Activated T-helper 2 cell treated with anti-CD3 and anti-CD28 coated beads, Interferon-gamma antibody, Interleukin-2, Interleukin-4, amounts not matched to agents 10 μg/mL and 5 μg/mL and 100 μg/mL, durations not matched to agents 14 hours and 24 hours and 36 hours (primary cell): ENCODE results near the gene CERK. TPM values are rescaled to one million over a fixed set of nuclear protein-coding genes. Genes with fewer than 3 reads are reported as not detected.

Experiments
- DNase-seq: peaks from one replicate; pipeline ENCODE4 v3.0.0; 2021; ENCODE audit warnings: low spot score
- H3K27ac Mint-ChIP-seq: one replicate; pipeline ENCODE4 v1.8.0; 2021; ENCODE audit warnings: mixed read lengths
- H3K27me3 Mint-ChIP-seq: one replicate; pipeline ENCODE4 v1.8.0; 2021; ENCODE audit warnings: low read depth, mixed read lengths
- H3K36me3 Mint-ChIP-seq: one replicate; pipeline ENCODE4 v1.8.0; 2021; ENCODE audit warnings: low read depth, mixed read lengths
- H3K4me1 Mint-ChIP-seq: one replicate; pipeline ENCODE4 v1.8.0; 2021; ENCODE audit warnings: low read depth, mixed read lengths
- H3K4me3 Mint-ChIP-seq: one replicate; pipeline ENCODE4 v1.8.0; 2021; ENCODE audit warnings: low read depth, mild to moderate bottlenecking, moderate library complexity, mixed read lengths
- H3K9me3 Mint-ChIP-seq: one replicate; pipeline ENCODE4 v1.8.0; 2021; ENCODE audit warnings: mixed read lengths
- intact Hi-C: fragments of 100-400 bp; cut with micrococcal nuclease; formaldehyde crosslinking; loops from one replicate; pipeline ENCODE4 v1.15.1; 2023
- total RNA-seq: library from RNA; stranded (reverse); gene quantifications from 2 replicates; pipeline ENCODE4 v1.2.3, GENCODE V29; 2022

Gene CERK
- total RNA-seq, 1 donor from 2014 or later: 62.8 TPM

DNA sequence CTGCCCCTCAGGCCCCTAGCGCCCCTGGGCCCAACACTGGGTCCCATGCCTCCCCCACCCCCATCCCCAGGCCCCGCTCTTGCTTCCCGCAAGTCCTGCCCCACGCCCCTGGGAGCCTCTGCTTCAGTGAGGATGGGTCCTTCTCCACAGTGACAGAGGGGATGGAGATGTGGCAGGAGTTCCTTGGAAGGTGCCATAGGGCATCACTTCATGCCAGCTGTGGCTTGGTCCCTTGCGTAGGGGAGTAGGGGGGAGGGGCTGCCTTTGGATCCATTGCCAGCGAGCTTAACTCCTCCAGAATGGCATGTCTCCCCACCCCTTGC is 14.9 kb upstream of the CERK start:
- Mint-ChIP-seq H3K27me3 (no peaks in the 10 kb centered on the region), H3K4me1 (peaks cover 26% of the 10 kb centered on the region), H3K4me3 (no peak overlapping the region), H3K27ac (no peak overlapping the region), H3K36me3 (peaks cover 9% of the 10 kb centered on the region), H3K9me3 (peaks cover 11% of the 10 kb centered on the region)
- intact Hi-C loops: no loop called here
- no peak for DNase-seq

DNA sequence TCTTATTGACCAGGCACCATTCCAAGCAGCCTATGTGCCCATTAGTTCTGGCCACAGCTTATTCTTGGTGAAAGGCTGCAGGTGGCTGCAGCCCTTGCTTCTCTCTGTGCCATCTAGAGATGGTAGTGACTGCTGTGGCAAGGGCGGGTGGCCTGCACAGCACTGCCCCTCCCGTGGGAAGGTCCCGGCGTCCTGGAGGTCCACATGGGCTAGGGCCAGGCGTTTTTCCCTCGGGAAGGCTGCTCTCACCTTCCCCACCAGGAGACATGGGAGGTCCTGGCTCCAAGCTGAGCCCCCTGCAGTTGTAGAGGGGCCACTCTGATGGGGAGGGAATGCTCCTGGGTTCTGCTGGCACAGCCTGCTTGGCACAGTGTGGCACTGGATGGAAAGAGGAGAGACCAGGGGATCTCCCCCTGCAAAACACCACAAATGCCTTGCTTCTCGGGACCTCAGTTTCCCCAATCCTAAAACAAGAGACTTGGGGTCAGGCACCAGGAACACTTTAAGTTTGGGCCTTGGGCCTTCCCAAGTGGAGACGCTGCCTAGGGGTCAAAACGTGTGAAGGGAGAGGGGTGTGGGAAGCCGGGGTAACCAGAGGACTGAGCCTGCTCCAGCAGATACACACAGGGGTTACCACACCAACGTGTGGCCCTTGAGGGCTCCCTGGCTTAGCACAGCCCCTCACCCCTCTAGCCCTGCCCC is 14.4 kb upstream of the CERK start:
- Mint-ChIP-seq H3K36me3 (peaks cover 9% of the 10 kb centered on the region), H3K27ac (no peak overlapping the region), H3K9me3 (peaks cover 11% of the 10 kb centered on the region), H3K27me3 (no peaks in the 10 kb centered on the region), H3K4me3 (no peak overlapping the region), H3K4me1 (peaks cover 26% of the 10 kb centered on the region)
- DNase-seq: no peak
- intact Hi-C loops: no loop called here

DNA sequence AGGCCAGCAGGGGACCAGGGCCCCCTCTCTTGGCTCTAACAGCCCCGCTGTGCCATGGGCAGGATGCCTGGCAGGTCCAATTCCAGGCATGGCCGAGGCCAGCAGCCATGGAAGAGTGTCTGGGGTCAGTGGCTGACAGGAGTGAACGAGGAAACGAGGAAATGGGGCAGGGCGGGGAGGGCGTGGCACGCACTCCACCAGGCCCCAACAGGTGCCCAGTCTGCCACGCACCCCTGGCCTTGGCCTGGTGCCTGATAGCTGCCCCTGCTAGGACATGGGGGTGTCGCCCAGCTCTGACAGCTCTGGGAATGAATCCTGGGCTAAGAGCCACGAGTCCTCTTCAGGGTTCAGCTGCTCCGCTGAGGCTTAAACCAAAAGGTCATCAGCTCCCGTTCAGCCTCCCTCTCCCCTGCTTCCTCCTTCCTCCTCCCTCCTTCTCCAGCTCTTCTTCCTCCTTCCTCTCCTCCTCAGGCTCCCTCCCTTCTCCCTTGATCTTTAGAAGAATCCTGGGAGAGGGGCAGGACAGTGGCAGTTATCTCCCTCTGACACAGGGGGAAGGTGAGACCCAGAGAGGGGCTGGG is 12.9 kb upstream of the CERK start:
- no peaks in the 10 kb centered on the region for H3K27me3 Mint-ChIP-seq
- intact Hi-C loops: no loop called here
- no peak for DNase-seq
- no peak overlapping the region for H3K4me3 Mint-ChIP-seq
- H3K9me3 Mint-ChIP-seq: peaks cover 2% of the 10 kb centered on the region
- H3K27ac Mint-ChIP-seq: peak overlapping the region; percentile 2
- no peaks in the 10 kb centered on the region for H3K36me3 Mint-ChIP-seq
- peaks cover 23% of the 10 kb centered on the region for H3K4me1 Mint-ChIP-seq

DNA sequence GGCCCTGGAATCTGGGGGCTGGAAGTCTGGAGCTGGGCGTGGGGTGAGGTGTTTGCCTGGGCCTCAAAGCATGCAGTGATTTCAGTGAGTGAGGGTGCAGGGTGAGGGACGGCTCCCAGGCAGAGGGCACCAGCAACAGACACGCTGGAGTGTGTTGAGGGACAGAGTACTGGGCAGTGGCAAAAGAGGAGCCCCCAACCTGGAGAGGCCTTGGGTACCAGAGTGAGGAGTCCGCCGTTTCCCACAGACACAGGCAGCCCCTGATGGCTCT is 12.4 kb upstream of the CERK start:
- intact Hi-C loops: no loop called here
- H3K4me1 Mint-ChIP-seq: peaks cover 23% of the 10 kb centered on the region
- peak overlapping the region; percentile 85 for H3K27ac Mint-ChIP-seq
- H3K9me3 Mint-ChIP-seq: no peaks in the 10 kb centered on the region
- H3K27me3 Mint-ChIP-seq: no peaks in the 10 kb centered on the region
- no peak overlapping the region for H3K4me3 Mint-ChIP-seq
- DNase-seq: no peak
- H3K36me3 Mint-ChIP-seq: no peaks in the 10 kb centered on the region

GRCh38 chr22:46749682-46750529 is 11.9 kb upstream of the CERK start:
- H3K4me3 Mint-ChIP-seq: peak overlapping the region; percentile 10
- H3K36me3 Mint-ChIP-seq: no peaks in the 10 kb centered on the region
- H3K9me3 Mint-ChIP-seq: no peaks in the 10 kb centered on the region
- DNase-seq: no peak
- H3K27ac Mint-ChIP-seq: peak overlapping the region; percentile 85
- intact Hi-C loops: no loop called here
- H3K27me3 Mint-ChIP-seq: no peaks in the 10 kb centered on the region
- peaks cover 23% of the 10 kb centered on the region for H3K4me1 Mint-ChIP-seq

- Mint-ChIP-seq H3K27me3 (no peaks in the 10 kb centered on the region), H3K27ac (peak overlapping the region; percentile 85), H3K36me3 (no peaks in the 10 kb centered on the region), H3K4me1 (peaks cover 20% of the 10 kb centered on the region), H3K4me3 (peak overlapping the region; percentile 13), H3K9me3 (no peaks in the 10 kb centered on the region)
- no peak for DNase-seq
- intact Hi-C loops: no loop called here
Measured at GRCh38 chr22:46748908-46749675, 11.0 kb upstream of the CERK start.

GRCh38 chr22:46748206-46748907 is 10.3 kb upstream of the CERK start:
- H3K4me3 Mint-ChIP-seq: no peak overlapping the region
- no peak overlapping the region for H3K27ac Mint-ChIP-seq
- no peaks in the 10 kb centered on the region for H3K9me3 Mint-ChIP-seq
- no peaks in the 10 kb centered on the region for H3K27me3 Mint-ChIP-seq
- intact Hi-C loops: no loop called here
- peaks cover 19% of the 10 kb centered on the region for H3K4me1 Mint-ChIP-seq
- H3K36me3 Mint-ChIP-seq: no peaks in the 10 kb centered on the region
- DNase-seq: no peak

DNA sequence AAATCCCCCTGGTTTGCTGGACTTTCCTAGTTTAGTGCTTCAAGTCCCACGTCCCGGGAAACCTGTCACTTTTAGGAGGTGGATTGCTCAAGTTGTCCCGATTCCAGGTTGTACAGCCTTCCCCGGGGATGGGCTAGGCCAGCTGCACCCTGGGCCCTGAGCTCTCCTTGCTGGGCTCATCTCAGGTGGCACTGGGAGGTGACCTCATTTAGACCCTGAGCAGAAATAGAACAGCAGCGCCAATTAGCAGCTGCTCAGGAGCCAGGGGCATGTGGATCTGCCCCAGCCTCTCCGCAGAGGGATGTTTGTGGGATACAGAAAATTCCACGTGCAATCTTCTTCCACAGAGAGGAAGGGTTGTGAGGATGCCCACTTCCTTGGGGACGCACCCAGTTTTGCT is 9.6 kb upstream of the CERK start:
- Mint-ChIP-seq H3K27me3 (no peaks in the 10 kb centered on the region), H3K27ac (no peak overlapping the region), H3K4me3 (no peak overlapping the region), H3K36me3 (peaks cover 4% of the 10 kb centered on the region), H3K4me1 (peaks cover 19% of the 10 kb centered on the region), H3K9me3 (peaks cover 6% of the 10 kb centered on the region)
- no peak for DNase-seq
- intact Hi-C loops: no loop called here

- no peaks in the 10 kb centered on the region for H3K27me3 Mint-ChIP-seq
- H3K4me3 Mint-ChIP-seq: no peak overlapping the region
- intact Hi-C loops: no loop called here
- no peak for DNase-seq
- peaks cover 7% of the 10 kb centered on the region for H3K9me3 Mint-ChIP-seq
- H3K27ac Mint-ChIP-seq: no peak overlapping the region
- H3K4me1 Mint-ChIP-seq: peaks cover 19% of the 10 kb centered on the region
- peaks cover 5% of the 10 kb centered on the region for H3K36me3 Mint-ChIP-seq
Measured at GRCh38 chr22:46746620-46747019, 8.6 kb upstream of the CERK start.

DNA sequence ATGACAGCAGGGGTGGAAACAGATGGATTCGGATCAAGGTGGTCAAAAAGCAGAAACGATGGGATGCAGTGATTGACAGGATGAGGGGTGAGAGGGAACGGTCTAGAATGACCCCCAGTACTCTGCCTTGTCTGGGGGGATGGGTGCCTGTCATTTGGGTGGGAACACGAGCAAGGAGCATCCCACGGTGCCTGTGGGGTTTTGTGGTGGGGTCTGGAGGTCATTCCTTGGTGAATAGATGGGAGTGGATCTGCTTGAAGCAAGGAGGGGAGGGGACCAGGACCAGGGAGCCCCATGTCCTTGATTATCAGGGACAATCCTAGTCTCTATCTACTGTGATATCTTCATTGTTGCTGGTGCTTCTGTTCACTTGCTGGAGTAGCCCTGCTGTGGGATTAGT is 8.1 kb upstream of the CERK start:
- Mint-ChIP-seq H3K36me3 (peaks cover 5% of the 10 kb centered on the region), H3K27ac (no peak overlapping the region), H3K9me3 (peaks cover 7% of the 10 kb centered on the region), H3K27me3 (no peaks in the 10 kb centered on the region), H3K4me1 (peaks cover 19% of the 10 kb centered on the region), H3K4me3 (no peak overlapping the region)
- intact Hi-C loops: no loop called here
- no peak for DNase-seq

DNA sequence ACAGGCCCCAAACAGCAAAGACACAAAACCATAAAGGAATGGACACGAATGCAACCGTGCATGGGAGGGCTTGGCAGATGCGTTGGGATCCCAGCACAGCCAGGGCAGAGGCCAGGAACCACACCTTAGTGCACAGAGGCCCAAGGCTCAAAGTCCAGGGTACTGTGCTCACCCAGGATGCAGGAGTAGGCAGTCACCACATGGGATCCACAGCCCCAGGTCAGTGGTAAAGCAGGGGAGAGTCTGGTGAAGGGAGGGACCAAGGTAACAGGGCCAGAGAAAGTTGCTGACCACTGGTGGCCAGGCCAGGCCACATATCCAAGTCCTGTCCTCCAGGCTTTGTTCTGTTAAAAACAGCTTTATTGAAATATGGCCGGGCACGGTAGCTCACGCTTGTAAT is 6.5 kb upstream of the CERK start:
- Mint-ChIP-seq H3K36me3 (peaks cover 5% of the 10 kb centered on the region), H3K4me1 (peaks cover 9% of the 10 kb centered on the region), H3K27ac (no peak overlapping the region), H3K9me3 (peaks cover 7% of the 10 kb centered on the region), H3K4me3 (no peak overlapping the region), H3K27me3 (no peaks in the 10 kb centered on the region)
- no peak for DNase-seq
- intact Hi-C loops: no loop called here

DNA sequence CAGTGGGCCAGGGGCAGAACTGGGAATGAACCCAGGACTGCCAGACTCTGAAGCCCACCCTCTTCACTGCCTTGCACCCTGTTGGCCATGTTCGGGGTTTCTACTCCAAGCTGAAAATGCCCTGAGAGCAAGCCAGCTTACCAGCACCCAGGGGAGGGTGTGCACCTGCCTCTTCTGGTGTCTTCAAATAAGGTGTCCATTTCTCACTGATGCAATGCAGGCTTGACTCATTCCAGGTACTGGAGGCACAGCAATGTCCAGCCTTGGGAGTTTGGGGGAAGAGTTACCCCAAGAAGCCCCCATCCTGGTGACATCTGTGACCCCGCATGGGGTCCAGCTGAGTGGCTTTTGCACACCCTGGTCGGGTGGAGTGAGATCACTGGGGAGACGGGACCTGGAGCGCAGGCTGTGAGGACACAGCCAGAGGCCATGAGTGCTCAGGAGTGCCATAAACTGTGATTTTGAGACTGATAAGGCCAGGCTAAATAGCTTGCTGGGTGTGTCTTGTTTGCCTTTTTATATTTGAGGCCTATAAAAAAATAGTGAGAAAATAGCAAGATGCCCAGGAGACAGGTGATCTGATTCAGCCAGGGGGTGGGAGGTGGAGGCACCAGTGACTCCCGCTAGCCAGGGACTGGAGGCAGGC is 4.6 kb upstream of the CERK start:
- peaks cover 7% of the 10 kb centered on the region for H3K9me3 Mint-ChIP-seq
- H3K27ac Mint-ChIP-seq: no peak overlapping the region
- no peak overlapping the region for H3K4me3 Mint-ChIP-seq
- peaks cover 7% of the 10 kb centered on the region for H3K4me1 Mint-ChIP-seq
- no peak for DNase-seq
- H3K36me3 Mint-ChIP-seq: peaks cover 5% of the 10 kb centered on the region
- intact Hi-C loops: no loop called here
- H3K27me3 Mint-ChIP-seq: no peaks in the 10 kb centered on the region
